Neural progenitor cell (in vitro differentiated cells): ENCODE data around the gene CTNNBIP1.

Experiments
- EZH2 ChIP-seq: fragments of 200-600 bp; sonication (generic); IDR thresholded peaks from 2 replicates; pipeline ENCODE4 v1.6.1; 2017; ENCODE audit warnings: antibody characterized with exemption, mild to moderate bottlenecking, moderate library complexity
- EZH2phosphoT487 ChIP-seq: fragments of 200-600 bp; sonication (generic); IDR thresholded peaks from 2 replicates; pipeline ENCODE4 v1.6.1; 2017; ENCODE audit warnings: antibody characterized with exemption
- TF ChIP-seq, protein P1 (sequence below): fragments of 200-600 bp; sonication (generic); IDR thresholded peaks from 2 replicates; pipeline ENCODE4 v1.5.1; 2017; ENCODE audit warnings: antibody characterized with exemption, mild to moderate bottlenecking

GRCh38 chr1:9922342-9922741, 12.3 kb upstream of the CTNNBIP1 start:
- TF ChIP-seq, protein P1, sequence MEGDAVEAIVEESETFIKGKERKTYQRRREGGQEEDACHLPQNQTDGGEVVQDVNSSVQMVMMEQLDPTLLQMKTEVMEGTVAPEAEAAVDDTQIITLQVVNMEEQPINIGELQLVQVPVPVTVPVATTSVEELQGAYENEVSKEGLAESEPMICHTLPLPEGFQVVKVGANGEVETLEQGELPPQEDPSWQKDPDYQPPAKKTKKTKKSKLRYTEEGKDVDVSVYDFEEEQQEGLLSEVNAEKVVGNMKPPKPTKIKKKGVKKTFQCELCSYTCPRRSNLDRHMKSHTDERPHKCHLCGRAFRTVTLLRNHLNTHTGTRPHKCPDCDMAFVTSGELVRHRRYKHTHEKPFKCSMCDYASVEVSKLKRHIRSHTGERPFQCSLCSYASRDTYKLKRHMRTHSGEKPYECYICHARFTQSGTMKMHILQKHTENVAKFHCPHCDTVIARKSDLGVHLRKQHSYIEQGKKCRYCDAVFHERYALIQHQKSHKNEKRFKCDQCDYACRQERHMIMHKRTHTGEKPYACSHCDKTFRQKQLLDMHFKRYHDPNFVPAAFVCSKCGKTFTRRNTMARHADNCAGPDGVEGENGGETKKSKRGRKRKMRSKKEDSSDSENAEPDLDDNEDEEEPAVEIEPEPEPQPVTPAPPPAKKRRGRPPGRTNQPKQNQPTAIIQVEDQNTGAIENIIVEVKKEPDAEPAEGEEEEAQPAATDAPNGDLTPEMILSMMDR, result no peak
- no peak for TF ChIP-seq EZH2phosphoT487
- TF ChIP-seq EZH2, result no peak
